ENCODE data around the gene TMEM115. TPM values are rescaled to one million over a fixed set of nuclear protein-coding genes. Genes with fewer than 3 reads are reported as not detected.
A peak's percentile ranks its signal among the peaks of the same experiment; 100 is the strongest.

Gene TMEM115
- total and polyA plus RNA-seq, 8 donors = 13.8 to 29.2 (median 16.8) TPM

DNA sequence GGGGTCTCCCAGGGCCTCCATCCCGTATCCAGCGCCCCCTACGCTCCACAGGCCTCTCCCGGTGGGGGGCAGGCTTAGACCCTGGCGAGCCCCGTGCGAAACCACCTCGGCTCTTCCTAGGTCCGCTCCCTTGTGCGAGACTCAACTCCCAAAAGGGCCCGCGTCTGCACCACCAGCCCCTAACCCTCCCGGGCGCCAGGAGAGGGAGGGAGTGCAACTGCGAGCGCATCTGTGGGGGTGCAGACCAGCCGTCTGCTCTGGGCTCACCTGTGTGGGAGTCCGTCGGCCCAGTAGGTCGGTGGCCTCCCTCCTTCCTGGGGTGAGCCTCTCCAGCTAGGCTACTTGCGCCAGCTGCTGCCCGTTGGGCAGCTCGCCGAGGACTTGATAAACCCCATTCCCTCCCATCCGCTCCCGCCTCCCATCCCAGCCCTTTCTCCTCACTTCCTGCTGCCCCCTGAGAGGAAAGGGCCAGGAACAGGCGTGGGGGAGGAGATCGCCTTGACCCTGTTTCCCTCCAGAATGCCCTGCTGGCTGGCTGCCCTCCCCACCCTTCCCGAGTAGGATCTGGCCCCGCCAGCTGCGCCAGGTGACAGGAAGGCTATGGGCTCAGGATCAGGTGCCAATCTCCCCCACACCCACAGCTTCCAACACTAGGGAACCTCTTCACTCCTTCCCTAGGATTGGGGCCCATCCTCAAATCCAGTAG is 36.8 kb downstream of the TMEM115 start, which contains the start of gene HYAL2:
Gene HYAL2 (minus strand): TSS at position 360 of the 706 bp plus-strand sequence. CDS start 2,256 bp downstream, outside the sequence.
- no peaks in the 10 kb centered on the region for H3K9me3 ChIP-seq
- 31 to 37% methylated on average over 28 to 31 of the region's 31 CpGs for WGBS, 2 donors
- H3K4me1 ChIP-seq = peaks cover 13 to 29% (median 22%) of the 10 kb centered on the region in 3 donors
- TF ChIP-seq, protein P1, sequence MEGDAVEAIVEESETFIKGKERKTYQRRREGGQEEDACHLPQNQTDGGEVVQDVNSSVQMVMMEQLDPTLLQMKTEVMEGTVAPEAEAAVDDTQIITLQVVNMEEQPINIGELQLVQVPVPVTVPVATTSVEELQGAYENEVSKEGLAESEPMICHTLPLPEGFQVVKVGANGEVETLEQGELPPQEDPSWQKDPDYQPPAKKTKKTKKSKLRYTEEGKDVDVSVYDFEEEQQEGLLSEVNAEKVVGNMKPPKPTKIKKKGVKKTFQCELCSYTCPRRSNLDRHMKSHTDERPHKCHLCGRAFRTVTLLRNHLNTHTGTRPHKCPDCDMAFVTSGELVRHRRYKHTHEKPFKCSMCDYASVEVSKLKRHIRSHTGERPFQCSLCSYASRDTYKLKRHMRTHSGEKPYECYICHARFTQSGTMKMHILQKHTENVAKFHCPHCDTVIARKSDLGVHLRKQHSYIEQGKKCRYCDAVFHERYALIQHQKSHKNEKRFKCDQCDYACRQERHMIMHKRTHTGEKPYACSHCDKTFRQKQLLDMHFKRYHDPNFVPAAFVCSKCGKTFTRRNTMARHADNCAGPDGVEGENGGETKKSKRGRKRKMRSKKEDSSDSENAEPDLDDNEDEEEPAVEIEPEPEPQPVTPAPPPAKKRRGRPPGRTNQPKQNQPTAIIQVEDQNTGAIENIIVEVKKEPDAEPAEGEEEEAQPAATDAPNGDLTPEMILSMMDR (IDR thresholded peaks at IDR 0.05) = no peak
- ATAC-seq (no peak), DNase-seq (peak in 4 of 6 donors; percentile 50 to 79 (median 60)), FAIRE-seq (no peak)
- H3K27me3 ChIP-seq = no peaks in the 10 kb centered on the region
- H3K27ac ChIP-seq = peak within 1 kb of the TSS; percentile 88 to 98 (median 96)
- H3K4me3 ChIP-seq = peak within 1 kb of the TSS; percentile 51 to 94 (median 81)
- peaks cover 0 to 8% (median 0%) of the 10 kb centered on the region in 3 donors for H3K36me3 ChIP-seq
- intact Hi-C loops (cut with DNase I) = loop anchor here in 1 of 3 donors (10.0 kb wide), 1 partner anchor 68 kb away; no protein-coding TSS in a partner anchor

DNA sequence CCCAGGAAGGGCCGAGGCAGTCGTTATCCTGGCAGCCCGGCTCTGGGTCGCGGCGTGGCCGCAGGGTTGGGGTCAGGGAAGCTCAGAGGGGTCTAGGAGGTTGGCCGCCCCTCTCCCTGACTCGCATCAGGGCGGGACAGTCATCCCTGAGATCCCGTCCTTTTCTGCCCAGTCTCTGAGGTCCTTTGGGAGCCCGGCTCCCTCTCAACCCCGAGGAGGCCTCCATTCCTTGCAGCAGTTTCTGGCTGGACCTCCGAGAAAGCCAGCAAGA is 37.3 kb downstream of the TMEM115 start:
- TF ChIP-seq, protein P1 (IDR thresholded peaks at IDR 0.05) = no peak
- DNase-seq (no peak), ATAC-seq (no peak), FAIRE-seq (no peak)
- Histone ChIP-seq H3K27ac (peak overlapping the region; percentile 88 to 98 (median 96)), H3K4me3 (peak overlapping the region in 3 of 4 donors; percentile 4 to 94 (median 83)), H3K27me3 (no peaks in the 10 kb centered on the region), H3K36me3 (peaks cover 0 to 8% (median 0%) of the 10 kb centered on the region in 3 donors), H3K9me3 (no peaks in the 10 kb centered on the region), H3K4me1 (peaks cover 9 to 25% (median 22%) of the 10 kb centered on the region in 3 donors)
- intact Hi-C loops (cut with DNase I) = loop anchor here in 1 of 3 donors (10.0 kb wide), 1 partner anchor 67 kb away; no protein-coding TSS in a partner anchor
- 33 to 40% methylated on average over 14 of the region's 14 CpGs for WGBS, 2 donors

DNA sequence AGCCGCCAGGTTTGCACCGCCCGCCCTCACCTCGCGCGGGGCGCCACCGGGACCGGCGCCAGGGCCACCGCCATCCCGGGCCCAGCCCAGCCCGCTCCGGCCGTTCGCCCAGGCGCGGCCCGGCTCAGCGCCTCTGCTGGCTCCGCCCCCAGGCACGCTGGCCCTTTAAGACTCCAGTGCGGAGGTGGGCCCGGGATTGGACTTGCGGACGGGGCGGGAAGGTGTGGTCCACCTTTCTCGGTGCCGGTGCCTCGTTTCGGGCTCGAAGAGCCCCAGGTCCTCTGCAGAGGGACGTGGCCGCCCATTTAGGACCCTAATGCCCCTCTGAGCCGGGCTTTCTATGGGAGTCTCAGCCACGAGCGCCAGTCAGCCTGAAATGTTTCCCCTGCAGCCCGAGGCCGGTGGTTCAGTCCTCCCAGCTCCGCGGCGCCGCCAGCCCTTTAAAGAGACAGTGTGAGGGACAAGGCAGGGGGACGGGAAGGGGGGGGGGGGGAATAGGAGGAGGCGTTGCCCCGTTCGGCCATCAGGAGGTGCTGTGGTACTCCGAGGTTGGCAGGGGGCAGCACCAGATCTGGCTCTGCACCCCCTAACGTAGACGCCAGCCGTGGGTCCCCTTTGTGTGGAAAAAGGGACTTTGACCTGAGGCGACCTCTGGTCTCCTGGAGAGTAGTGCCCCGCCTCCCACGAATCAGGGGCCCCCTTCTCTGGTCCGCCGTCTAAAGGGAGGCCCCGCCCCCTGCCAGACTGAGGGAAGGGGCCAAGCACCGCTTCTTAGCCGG is 37.8 kb downstream of the TMEM115 start:
- TF ChIP-seq, protein P1 (IDR thresholded peaks at IDR 0.05) = peak in 3 of 4 donors; percentile 15 to 24 (median 21)
- Histone ChIP-seq H3K27me3 (no peaks in the 10 kb centered on the region), H3K36me3 (peaks cover 0 to 8% (median 0%) of the 10 kb centered on the region in 3 donors), H3K27ac (peak overlapping the region; percentile 88 to 98 (median 96)), H3K4me1 (peaks cover 5 to 22% (median 21%) of the 10 kb centered on the region in 3 donors), H3K9me3 (no peaks in the 10 kb centered on the region), H3K4me3 (peak overlapping the region; percentile 51 to 94 (median 81))
- intact Hi-C loops (cut with DNase I) = loop anchor here in 1 of 3 donors (10.0 kb wide), 1 partner anchor 67 kb away; no protein-coding TSS in a partner anchor
- ATAC-seq = peak; percentile 88 to 91 (median 89)
- 3% methylated on average over 37 to 59 of the region's 59 CpGs for WGBS, 2 donors
- FAIRE-seq = no peak
- DNase-seq = peak; percentile 87 to 95 (median 92)

DNA sequence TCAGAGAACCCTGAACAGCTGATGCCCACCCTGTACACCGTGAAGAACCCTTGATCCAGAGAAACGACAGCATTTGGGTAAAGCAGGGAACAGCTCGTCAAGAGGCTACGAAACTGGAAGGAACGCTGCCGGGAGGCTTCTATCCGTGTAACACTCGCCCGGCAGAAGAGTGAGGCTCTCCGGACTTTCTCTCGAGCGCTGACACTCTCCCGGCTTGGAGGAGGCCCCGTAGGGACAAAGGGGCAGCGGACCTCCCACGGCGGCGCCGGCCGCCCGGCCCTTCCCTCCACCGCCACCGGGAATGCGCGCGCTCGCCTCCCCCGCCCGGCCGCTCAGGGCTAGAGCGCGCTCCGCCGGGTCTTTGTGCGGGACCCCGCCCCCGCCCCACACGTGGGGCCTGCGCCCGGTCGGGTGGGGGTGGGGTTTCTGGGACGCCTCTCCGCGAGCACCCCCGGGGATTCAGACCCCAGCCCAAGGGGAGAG is 38.4 kb downstream of the TMEM115 start:
- TF ChIP-seq, protein P1 (IDR thresholded peaks at IDR 0.05) = no peak
- H3K36me3 ChIP-seq = peaks cover 0 to 7% (median 0%) of the 10 kb centered on the region in 3 donors
- intact Hi-C loops (cut with DNase I) = loop anchor here in 1 of 3 donors (10.0 kb wide), 1 partner anchor 66 kb away; no protein-coding TSS in a partner anchor

More for the DNA sequence above, 38.4 kb downstream of the TMEM115 start:
- no peaks in the 10 kb centered on the region for H3K9me3 ChIP-seq
- H3K4me3 ChIP-seq = peak overlapping the region; percentile 51 to 94 (median 81)
- 0 to 1% methylated on average over 39 to 45 of the region's 45 CpGs for WGBS, 2 donors
- peak overlapping the region; percentile 88 to 98 (median 96) for H3K27ac ChIP-seq
- no peaks in the 10 kb centered on the region for H3K27me3 ChIP-seq
- peak; percentile 76 to 80 (median 78) for ATAC-seq
- FAIRE-seq = no peak
- DNase-seq = peak; percentile 73 to 89 (median 82)
- H3K4me1 ChIP-seq = peaks cover 5 to 22% (median 21%) of the 10 kb centered on the region in 3 donors
